ENCODE data around the gene STRIP2. TPM values are rescaled to one million over a fixed set of nuclear protein-coding genes. Genes with fewer than 3 reads are reported as not detected.

STRIP2 gene
- total RNA-seq, 1 experiment from 2014 or later = 5.1 TPM

DNA sequence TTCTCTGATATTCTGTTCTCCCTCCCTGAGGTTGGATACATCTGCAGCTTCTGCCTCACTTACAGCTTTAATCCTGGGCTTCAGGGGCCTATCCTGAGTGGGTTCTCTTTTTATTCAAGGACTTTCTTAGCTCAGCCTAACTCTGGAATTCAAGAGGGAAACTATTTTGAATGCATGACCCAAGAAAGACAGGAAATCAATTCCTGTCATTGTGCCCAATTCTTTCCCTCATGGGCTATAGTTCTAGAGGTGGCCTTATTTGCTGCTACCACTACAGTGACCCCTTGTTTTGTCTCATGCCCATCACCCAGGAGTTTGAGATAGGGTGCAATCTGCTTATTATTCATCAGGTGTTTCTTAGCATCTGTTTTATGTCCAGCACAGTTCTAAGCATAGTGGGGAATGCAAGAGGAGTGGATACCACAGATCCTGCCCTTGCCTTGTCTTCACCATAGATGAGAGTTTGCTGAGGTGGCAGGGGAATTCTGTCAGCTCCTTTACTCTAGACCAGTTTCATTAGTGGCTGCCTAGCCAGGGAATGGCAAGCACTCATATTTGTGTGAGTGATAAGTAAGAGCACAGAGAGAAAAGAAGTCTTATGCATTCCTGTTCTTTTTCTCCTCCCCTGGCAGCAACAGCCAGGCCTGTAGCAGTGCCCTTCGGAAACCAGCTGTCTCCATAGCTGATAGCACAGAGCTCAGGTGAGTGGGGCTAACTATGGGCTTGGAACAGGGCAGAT is 19.4 kb downstream of the STRIP2 start:
- H3K4me3 ChIP-seq (ENCODE audit: low read depth in 2 of 2, low read length in 2 of 2) = no peak overlapping the region
- intact Hi-C loops (cut with micrococcal nuclease; ENCODE audit: unreplicated experiment) (no loop called here), in situ Hi-C loops (cut with HindIII; ENCODE audit: low pct_unique_long_range_greater_than_20kb, low sequenced_read_pairs) (no loop called here)
- H3K27ac ChIP-seq (ENCODE audit: low read length) = no peak overlapping the region
- ChIA-PET POLR2A (no interaction called here), CTCF (no interaction called here)
- peaks cover under 1% of the 10 kb centered on the region; the same call in 1 of the 2 replicates for H3K9me3 ChIP-seq (ENCODE audit: control insufficient read depth, insufficient read depth, low read depth, low read length)
- no peaks in the 10 kb centered on the region for H3K27me3 ChIP-seq (ENCODE audit: control insufficient read depth, insufficient read depth, low read length)
- TF ChIP-seq POLR2AphosphoS5 (IDR thresholded peaks at IDR 0.05; ENCODE audit: low read depth, low read length) (no peak), REST (IDR thresholded peaks at IDR 0.05; ENCODE audit: insufficient read depth in 1 of 2, low read depth in 2 of 2, low read length in 1 of 2) (no peak), TCF7L2 (IDR thresholded peaks at IDR 0.05; ENCODE audit: low read depth, low read length) (no peak), SIN3A (IDR thresholded peaks at IDR 0.05; ENCODE audit: borderline replicate concordance, insufficient read depth, low read depth, low read length) (no peak)
- TF ChIP-seq, protein P1, sequence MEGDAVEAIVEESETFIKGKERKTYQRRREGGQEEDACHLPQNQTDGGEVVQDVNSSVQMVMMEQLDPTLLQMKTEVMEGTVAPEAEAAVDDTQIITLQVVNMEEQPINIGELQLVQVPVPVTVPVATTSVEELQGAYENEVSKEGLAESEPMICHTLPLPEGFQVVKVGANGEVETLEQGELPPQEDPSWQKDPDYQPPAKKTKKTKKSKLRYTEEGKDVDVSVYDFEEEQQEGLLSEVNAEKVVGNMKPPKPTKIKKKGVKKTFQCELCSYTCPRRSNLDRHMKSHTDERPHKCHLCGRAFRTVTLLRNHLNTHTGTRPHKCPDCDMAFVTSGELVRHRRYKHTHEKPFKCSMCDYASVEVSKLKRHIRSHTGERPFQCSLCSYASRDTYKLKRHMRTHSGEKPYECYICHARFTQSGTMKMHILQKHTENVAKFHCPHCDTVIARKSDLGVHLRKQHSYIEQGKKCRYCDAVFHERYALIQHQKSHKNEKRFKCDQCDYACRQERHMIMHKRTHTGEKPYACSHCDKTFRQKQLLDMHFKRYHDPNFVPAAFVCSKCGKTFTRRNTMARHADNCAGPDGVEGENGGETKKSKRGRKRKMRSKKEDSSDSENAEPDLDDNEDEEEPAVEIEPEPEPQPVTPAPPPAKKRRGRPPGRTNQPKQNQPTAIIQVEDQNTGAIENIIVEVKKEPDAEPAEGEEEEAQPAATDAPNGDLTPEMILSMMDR (IDR thresholded peaks at IDR 0.05) = no peak
- H3K4me1 ChIP-seq (ENCODE audit: control insufficient read depth, insufficient read depth, low read length) = no peaks in the 10 kb centered on the region
- no TSS peak for BruUV-seq (replicated peaks)
- DNase-seq (ENCODE audit: low read depth, low spot score) = no peak
- no peak for ATAC-seq
- no peaks in the 10 kb centered on the region for H3K36me3 ChIP-seq (ENCODE audit: control insufficient read depth, insufficient read depth, low read length)

DNA sequence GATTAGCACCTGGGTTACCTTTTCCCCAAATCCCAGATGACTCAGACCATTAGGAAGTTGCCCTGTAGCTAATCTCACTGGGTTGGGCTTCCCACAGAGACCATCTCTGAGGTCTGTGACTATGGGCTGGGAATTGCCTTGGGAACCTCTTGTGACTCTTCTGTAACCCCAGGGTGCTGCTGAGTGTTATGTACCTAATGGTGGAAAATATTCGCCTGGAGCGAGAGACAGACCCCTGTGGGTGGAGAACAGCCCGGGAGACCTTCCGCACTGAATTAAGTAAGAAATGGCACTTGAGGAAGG is 20.0 kb downstream of the STRIP2 start:
- in situ Hi-C loops (cut with HindIII; ENCODE audit: low pct_unique_long_range_greater_than_20kb, low sequenced_read_pairs) = no loop called here
- no peak for DNase-seq (ENCODE audit: low read depth, low spot score)
- intact Hi-C loops (cut with micrococcal nuclease; ENCODE audit: unreplicated experiment) = no loop called here
- ATAC-seq = no peak
- ChIA-PET CTCF (no interaction called here), POLR2A (no interaction called here)
- Histone ChIP-seq H3K4me1 (ENCODE audit: control insufficient read depth, insufficient read depth, low read length) (no peaks in the 10 kb centered on the region), H3K9me3 (ENCODE audit: control insufficient read depth, insufficient read depth, low read depth, low read length) (no peaks in the 10 kb centered on the region), H3K27ac (ENCODE audit: low read length) (no peak overlapping the region), H3K36me3 (ENCODE audit: control insufficient read depth, insufficient read depth, low read length) (no peaks in the 10 kb centered on the region), H3K4me3 (ENCODE audit: low read depth in 2 of 2, low read length in 2 of 2) (no peak overlapping the region), H3K27me3 (ENCODE audit: control insufficient read depth, insufficient read depth, low read length) (no peaks in the 10 kb centered on the region)
- BruUV-seq (replicated peaks) = no TSS peak
- TF ChIP-seq REST (IDR thresholded peaks at IDR 0.05; ENCODE audit: insufficient read depth in 1 of 2, low read depth in 2 of 2, low read length in 1 of 2) (no peak), POLR2AphosphoS5 (IDR thresholded peaks at IDR 0.05; ENCODE audit: low read depth, low read length) (no peak), TCF7L2 (IDR thresholded peaks at IDR 0.05; ENCODE audit: low read depth, low read length) (no peak), SIN3A (IDR thresholded peaks at IDR 0.05; ENCODE audit: borderline replicate concordance, insufficient read depth, low read depth, low read length) (no peak)
- TF ChIP-seq, protein P1 (IDR thresholded peaks at IDR 0.05) = no peak

All from Panc1 (cell line).